Testis (tissue), 2 donors: ENCODE results near the gene COQ2.

Source experiments
- POLR2A ChIP-seq: fragments of 450-650 bp; IDR thresholded peaks from one replicate; pipeline ENCODE4 v1.6.1; 2017; ENCODE audit warnings: antibody characterized with exemption, mild to moderate bottlenecking, moderate library complexity
- TF ChIP-seq, protein P1 (sequence below), 3 experiments: fragments of 450-650 bp in 2 of 3; fragments of 200-600 bp in 1 of 3; sonication (generic) in 1 of 3; IDR thresholded peaks; one replicate each; pipeline ENCODE4 v1.5.1; 2016 to 2019; ENCODE audit warnings: antibody characterized with exemption in 3 of 3, mild to moderate bottlenecking in 2 of 3, moderate library complexity in 1 of 3

DNA sequence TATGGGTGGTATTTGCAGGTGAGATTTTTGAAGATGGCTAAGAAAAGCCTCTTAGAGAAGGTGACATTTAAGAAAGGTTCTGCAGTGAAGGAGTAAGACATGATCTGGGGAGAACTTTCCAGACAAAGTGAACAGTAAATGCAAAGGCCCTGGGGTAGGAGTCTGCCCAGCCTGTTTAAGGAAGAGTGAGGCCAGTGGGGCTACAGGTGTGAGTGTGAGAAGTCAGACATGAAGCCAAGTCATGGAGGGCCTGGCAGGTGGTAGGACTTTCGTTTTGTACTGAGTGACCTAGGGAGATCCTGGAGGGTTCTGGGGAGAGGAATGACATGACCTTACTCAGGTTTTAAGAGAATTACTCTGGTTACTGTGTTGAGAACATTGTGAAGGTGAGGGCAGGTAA lies 21.5 kb downstream of the COQ2 start:
- no peak for TF ChIP-seq POLR2A
- TF ChIP-seq, protein P1, sequence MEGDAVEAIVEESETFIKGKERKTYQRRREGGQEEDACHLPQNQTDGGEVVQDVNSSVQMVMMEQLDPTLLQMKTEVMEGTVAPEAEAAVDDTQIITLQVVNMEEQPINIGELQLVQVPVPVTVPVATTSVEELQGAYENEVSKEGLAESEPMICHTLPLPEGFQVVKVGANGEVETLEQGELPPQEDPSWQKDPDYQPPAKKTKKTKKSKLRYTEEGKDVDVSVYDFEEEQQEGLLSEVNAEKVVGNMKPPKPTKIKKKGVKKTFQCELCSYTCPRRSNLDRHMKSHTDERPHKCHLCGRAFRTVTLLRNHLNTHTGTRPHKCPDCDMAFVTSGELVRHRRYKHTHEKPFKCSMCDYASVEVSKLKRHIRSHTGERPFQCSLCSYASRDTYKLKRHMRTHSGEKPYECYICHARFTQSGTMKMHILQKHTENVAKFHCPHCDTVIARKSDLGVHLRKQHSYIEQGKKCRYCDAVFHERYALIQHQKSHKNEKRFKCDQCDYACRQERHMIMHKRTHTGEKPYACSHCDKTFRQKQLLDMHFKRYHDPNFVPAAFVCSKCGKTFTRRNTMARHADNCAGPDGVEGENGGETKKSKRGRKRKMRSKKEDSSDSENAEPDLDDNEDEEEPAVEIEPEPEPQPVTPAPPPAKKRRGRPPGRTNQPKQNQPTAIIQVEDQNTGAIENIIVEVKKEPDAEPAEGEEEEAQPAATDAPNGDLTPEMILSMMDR (IDR thresholded peaks at IDR 0.05): no peak
